GM19351 (cell line): ENCODE results near the gene KIF16B.

Source experiments
- ATAC-seq: cut with Tn5 transposase; IDR thresholded peaks from one replicate; pipeline ENCODE4 v1.9.1; 2021; ENCODE audit warnings: mild to moderate bottlenecking, moderate library complexity; ENCODE audit not compliant: unreplicated experiment

KIF16B gene

GRCh38 chr20:16483024-16483423 lies 90.2 kb downstream of the KIF16B start:
- no peak for ATAC-seq

GRCh38 chr20:16481977-16482376 lies 91.3 kb downstream of the KIF16B start:
- ATAC-seq, result no peak

GRCh38 chr20:16479666-16480065 lies 93.6 kb downstream of the KIF16B start:
- no peak for ATAC-seq

GRCh38 chr20:16477632-16478031 lies 95.6 kb downstream of the KIF16B start:
- ATAC-seq, result no peak

GRCh38 chr20:16476032-16476431 lies 97.2 kb downstream of the KIF16B start:
- peak; percentile 70 for ATAC-seq

- no peak for ATAC-seq
Measured at GRCh38 chr20:16475225-16475624, 98.0 kb downstream of the KIF16B start.

- ATAC-seq, result no peak
Measured at GRCh38 chr20:16474363-16474762, 98.9 kb downstream of the KIF16B start.

GRCh38 chr20:16472045-16472872 lies 101.0 kb downstream of the KIF16B start:
- ATAC-seq, result peak; percentile 65

- ATAC-seq, result no peak
Measured at GRCh38 chr20:16469395-16469905, 103.8 kb downstream of the KIF16B start.

GRCh38 chr20:16462711-16463110 lies 110.5 kb downstream of the KIF16B start:
- no peak for ATAC-seq

GRCh38 chr20:16459019-16459700 lies 114.1 kb downstream of the KIF16B start:
- no peak for ATAC-seq

GRCh38 chr20:16457514-16457913 lies 115.7 kb downstream of the KIF16B start:
- no peak for ATAC-seq

GRCh38 chr20:16455324-16455723 lies 117.9 kb downstream of the KIF16B start:
- ATAC-seq, result no peak

GRCh38 chr20:16451982-16452381 lies 121.3 kb downstream of the KIF16B start:
- no peak for ATAC-seq

GRCh38 chr20:16451001-16451400 lies 122.2 kb downstream of the KIF16B start:
- no peak for ATAC-seq

GRCh38 chr20:16446991-16447390 lies 126.3 kb downstream of the KIF16B start:
- ATAC-seq, result no peak

- no peak for ATAC-seq
Measured at GRCh38 chr20:16446246-16446645, 127.0 kb downstream of the KIF16B start.

GRCh38 chr20:16445482-16445881 lies 127.8 kb downstream of the KIF16B start:
- ATAC-seq, result no peak

- no peak for ATAC-seq
Measured at GRCh38 chr20:16444057-16444777, 129.0 kb downstream of the KIF16B start.

- no peak for ATAC-seq
Measured at GRCh38 chr20:16441546-16442164, 131.6 kb downstream of the KIF16B start.

GRCh38 chr20:16440686-16441085 lies 132.6 kb downstream of the KIF16B start:
- no peak for ATAC-seq
